ENCODE results near the gene JAKMIP2.

GRCh38 chr5:147591120-147591519, 191.4 kb downstream of the JAKMIP2 start:
- no peak for TF ChIP-seq CTCF (conservative IDR thresholded peaks at IDR 0.05 in 1 of 2, IDR thresholded peaks at IDR 0.05 in 1 of 2; ENCODE audit: extremely low read depth in 1 of 2, insufficient read depth in 1 of 2, low read depth in 1 of 2, low read length in 2 of 2)
- no peak for TF ChIP-seq EZH2 (IDR thresholded peaks at IDR 0.05; ENCODE audit: borderline replicate concordance, low read length)

All from mammary epithelial cell (primary cell).